Stimulated activated CD4-positive, alpha-beta T cell treated with anti-CD3 and anti-CD28 coated beads, Interleukin-15, amount 100 ng/mL, for 48 hours (primary cell): ENCODE results near the gene SLC25A42.
"Not testable (repeated sequence)": the region's sequence is repeated elsewhere in the genome, so short reads cannot be mapped to it uniquely, and the experiment has no call there.

ENCODE experiments used
- DNase-seq, 2 donors: peaks; one replicate each; pipeline ENCODE4 v3.0.0-alpha.2; 2020; ENCODE audit warnings: low read depth in 2 of 2

SLC25A42 gene, protein sequence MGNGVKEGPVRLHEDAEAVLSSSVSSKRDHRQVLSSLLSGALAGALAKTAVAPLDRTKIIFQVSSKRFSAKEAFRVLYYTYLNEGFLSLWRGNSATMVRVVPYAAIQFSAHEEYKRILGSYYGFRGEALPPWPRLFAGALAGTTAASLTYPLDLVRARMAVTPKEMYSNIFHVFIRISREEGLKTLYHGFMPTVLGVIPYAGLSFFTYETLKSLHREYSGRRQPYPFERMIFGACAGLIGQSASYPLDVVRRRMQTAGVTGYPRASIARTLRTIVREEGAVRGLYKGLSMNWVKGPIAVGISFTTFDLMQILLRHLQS

DNA sequence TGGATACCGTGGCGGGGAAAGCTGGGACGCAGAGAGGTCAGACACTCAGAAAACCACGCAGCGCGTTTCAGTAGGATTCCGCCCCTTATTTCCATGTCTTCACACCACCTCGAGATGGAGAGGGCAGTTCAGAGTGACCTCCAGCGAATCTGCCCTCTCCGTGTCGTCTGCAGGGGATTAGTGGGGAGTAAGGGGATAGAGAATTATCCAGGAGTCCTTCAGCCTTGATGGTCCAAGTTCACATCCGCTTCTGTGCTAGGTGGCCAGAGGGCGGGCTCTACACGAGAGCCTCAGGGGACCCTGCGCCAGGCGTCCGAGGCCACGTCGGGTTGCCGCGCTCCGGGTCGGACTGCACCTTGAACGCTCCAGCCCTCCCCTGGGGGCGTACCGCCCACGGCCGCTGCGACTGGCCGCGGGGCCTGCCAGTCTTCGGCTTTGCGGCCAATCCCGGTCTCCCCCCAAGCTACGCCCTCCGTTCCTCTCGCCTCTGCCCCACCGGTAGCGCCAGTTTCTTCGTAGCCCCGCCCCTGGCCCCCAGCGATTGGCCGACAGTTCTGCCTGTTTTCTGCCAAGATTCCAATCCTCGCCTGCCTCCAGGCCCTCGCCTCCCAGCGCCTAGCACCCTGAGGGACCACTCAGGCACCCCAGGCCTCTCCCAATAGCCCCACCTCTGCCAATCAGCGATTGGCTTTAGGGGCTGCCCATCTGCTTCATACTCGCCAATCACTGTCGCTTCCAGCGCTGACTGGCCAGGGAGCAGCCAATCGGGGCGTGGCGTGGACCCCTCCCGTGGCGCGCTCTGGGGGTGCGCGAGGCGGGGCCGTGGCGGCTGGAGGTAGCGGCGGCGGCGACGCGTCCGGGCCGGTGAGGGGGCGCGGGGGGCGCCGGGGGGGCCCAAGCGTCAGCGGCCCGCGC lies at the start of gene SLC25A42:
TSS of gene SLC25A42 (plus strand) at position 812 of the 915 bp plus-strand sequence. CDS start 32,131 bp downstream, outside the sequence.
- peak; percentile 98 for DNase-seq

DNA sequence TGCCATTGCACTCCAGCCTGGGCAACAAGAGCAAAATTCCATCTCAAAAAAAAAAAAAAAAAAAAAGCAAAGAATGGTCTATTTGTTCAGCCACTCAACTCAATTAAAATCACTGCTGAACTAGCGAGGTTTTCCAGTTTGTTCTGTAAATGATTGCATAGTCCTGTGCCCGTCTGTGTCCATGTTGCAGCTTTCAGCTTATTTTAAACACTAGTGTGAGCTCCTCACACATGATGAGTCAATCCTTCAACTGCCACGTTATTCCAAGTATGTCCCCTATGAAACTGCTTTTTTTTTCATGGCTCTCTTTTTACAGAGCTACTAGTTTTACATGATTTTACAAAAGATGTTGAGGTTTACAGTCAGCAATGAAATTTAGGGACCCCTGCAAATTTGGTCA lies 42.7 kb upstream of the SLC25A42 start:
- DNase-seq, result no peak

DNA sequence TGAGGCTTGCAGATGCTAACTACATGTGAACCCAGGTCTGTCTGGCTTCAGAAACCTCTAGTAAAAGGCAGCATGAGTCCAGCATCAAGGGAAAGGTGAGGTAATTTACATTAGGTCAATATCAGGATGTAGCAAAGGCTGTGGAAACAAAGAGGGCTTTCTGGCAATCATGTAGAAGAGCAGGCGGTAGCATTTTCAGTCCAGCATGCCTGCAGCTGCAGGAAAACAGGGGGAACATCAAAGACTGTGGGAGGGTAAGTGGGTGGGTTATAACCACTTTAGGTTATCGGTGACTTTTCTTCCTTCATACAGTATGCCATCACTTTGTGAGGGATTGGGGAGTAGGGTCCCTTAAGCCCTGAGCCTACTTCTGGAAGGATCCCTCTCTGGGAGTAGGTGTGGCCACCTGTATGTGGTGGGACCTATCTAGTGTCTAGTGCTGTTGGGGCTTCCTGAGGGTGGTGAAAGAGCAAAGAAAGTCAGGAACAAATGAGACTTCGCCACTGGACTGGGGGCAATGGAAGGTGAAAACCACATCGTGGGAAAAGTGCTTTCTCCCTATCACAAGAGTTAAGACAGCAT lies 41.3 kb upstream of the SLC25A42 start:
- no peak for DNase-seq

- not testable (repeated sequence) for DNase-seq
Observed at GRCh38 chr19:19023376-19023775, 40.4 kb upstream of the SLC25A42 start.

GRCh38 chr19:19025861-19026260 lies 37.9 kb upstream of the SLC25A42 start:
- no peak for DNase-seq

GRCh38 chr19:19026299-19026971 lies 37.4 kb upstream of the SLC25A42 start:
- no peak for DNase-seq

DNA sequence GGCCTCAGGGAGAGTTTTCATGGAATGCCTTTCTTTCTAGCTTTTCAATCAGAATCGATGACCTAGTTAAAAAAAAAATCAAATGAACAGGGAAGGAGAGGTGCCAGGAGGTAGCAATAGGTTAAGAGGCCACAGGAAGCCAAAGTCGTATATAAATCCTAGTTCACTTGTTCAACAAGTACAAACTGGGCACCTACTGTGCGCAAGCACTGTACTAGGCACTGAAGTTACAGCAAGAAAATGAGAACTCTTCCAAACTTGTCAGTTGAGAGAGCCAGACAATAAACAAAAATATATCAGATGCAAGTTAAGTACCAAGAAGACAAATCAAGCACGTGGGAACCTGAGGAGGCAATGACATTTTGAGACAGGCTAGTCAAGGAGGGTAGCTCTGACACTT lies 36.6 kb upstream of the SLC25A42 start:
- no peak for DNase-seq

GRCh38 chr19:19028526-19028925 lies 35.3 kb upstream of the SLC25A42 start:
- no peak for DNase-seq

DNA sequence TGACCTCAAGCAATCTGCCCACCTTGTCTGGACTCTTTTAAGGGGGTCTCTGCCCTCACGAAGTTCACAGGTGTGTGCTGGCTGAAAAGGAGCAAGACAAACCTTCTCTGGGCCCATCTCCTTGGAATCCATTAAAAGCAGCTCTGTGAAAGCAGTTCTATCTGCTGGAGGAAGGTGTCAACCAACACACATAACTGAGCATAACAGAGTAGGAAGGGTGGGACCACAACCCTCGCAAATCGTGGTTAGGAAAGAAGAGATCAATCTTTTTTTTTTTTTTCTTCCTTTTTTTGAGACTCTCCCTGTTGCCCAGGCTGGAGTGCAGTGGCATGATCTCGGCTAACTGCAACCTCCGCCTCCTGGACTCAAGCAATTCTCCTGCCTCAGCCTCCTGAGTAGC lies 31.9 kb upstream of the SLC25A42 start:
- DNase-seq, result no peak

DNA sequence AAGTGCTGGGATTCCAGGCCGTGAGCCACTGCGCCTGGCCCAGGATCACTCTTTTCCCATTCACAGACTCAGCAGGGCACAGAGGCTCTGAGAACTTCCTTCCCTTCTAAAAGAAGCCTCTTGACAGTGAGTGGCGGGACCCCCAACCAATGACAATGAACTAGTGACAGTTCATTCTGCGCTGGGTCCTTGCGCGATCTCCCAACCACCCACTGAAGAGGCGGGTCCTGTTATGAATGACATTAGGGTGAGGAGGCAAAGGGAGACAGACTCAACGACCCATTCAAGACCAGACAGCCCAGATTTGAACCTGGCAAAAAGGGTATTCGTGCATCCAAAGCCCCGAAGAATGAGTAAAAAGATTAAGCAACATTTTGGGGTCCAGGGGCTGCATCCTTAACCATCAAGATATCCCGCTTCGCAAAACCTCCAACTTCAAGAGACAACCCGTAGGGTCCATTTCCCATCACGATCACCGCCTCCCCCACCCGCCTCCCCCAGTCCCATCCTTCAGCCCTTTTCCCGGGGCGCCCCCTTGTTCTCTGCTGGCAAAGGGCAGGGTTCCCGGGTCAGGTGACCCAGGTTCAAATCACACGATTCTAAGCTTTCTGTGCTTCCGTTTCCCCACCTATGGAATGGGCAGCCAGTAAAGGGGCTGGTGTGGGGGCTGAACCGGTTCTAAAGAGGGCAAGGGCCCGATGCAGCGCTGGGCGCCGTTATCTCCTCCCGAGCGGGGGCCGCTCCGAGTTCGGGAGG lies 31.2 kb upstream of the SLC25A42 start:
- peak; percentile 82 to 86 for DNase-seq

- no peak for DNase-seq
Observed at GRCh38 chr19:19033176-19033425, 30.7 kb upstream of the SLC25A42 start.

DNA sequence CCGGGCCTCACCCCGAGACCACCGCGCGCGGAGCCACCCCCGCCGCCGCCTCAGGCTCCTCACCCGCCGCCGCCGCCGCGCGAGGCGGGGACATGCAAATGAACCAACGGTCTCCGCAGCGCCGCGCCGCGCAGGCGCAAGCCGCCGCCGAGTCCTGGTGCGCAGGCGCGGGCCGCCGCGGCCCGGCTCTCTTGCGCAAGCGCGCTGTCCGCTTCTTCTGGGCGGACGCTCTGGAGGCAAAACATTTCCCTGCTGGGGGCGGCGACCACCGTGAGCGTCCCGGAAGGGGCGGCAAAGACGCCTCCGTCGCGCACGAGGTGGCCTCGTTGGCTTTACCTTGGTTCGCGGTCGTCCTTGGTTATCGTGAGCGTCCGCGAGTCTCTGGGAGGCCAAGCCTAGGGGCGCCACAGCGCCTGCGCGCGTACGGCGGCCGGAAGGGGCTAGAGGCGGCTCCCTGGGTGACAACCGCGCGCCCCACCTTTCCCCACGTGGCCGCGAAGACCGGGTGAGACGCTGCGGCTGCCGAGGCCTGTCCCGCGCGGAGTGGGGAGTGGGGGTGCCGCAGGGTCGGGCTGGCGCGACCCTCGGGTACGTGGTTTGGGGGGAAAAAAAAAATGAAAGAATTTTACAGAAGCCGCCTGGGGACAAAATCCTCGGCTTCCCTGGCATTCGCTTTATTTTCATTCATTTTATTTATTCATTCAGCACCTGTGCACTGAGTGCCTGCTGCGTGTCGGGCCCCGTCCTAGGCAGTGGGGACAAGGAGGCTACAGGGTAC lies 30.2 kb upstream of the SLC25A42 start, which contains the start of the genes ARMC6 and SUGP2:
TSS of gene ARMC6 (plus strand) at position 178 of the 778 bp plus-strand sequence. CDS start 607 bp downstream, outside the sequence.
TSS of gene SUGP2 (minus strand) at position 92 of the 778 bp plus-strand sequence. CDS start 2,446 bp downstream, outside the sequence.
- DNase-seq, result peak; percentile 80

GRCh38 chr19:19034204-19034624 lies 29.6 kb upstream of the SLC25A42 start:
- peak; percentile 62 to 71 for DNase-seq

GRCh38 chr19:19039901-19040300 lies 23.9 kb upstream of the SLC25A42 start:
- DNase-seq, result no peak

DNA sequence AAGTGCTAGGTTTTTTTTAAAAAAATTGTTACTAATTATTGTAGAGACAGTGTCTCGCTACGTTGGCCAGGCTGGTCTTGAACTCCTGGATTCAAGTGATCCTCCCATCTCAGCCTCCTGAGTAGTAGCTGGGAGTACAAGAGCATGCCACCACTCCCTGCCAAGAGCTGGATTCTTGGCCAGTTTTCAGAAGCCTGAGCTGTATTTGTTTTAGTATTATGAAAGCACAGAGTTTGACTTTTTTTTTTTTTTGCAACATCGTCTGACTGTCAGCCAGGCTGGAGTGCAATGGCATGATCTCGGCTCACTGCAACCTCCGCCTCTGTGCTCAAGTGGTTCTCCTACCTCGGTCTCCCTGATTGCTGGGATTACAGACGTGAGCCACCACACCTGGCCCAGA lies 23.4 kb upstream of the SLC25A42 start:
- no peak for DNase-seq

- no peak for DNase-seq
Observed at GRCh38 chr19:19042732-19043280, 21.0 kb upstream of the SLC25A42 start.

DNA sequence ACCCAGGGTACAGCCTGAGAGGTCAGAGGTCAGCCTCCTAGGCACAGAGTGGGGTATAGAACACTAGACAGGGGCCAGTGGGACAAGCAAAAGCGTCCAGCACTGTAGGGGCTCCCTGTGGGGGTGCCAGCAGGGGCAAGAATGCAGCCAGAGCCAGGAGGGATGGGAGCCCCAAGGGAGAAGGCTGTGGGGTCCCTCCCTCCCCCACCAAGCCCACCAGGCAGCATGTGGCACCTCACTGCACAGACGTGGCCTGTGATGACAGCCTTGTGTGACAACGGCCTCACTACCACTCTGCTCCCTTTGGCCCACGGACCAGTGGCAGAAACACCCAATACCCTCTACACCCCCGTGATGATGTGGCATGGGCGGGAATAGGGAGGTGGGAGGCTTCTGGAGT lies 20.3 kb upstream of the SLC25A42 start:
- no peak for DNase-seq

DNA sequence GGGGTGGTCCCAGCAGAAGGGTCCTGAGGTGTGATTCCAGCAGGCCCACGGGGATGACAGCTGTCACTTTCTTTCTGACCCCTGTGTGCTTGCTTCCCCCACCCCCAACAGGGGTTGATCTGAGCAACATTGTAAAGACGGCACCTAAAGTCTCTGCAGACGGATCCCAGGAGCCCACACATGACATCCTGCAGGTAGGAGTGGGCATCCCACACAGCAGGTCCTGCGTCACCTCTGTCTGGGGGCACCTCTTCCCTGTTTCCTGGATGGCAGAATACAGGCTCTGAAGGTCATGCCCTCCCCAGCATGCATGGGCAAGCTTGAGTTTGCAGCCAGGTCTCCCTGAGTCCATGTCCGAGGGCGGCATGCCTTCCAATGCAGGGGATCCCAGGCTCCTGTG lies 19.9 kb upstream of the SLC25A42 start:
- no peak for DNase-seq

DNA sequence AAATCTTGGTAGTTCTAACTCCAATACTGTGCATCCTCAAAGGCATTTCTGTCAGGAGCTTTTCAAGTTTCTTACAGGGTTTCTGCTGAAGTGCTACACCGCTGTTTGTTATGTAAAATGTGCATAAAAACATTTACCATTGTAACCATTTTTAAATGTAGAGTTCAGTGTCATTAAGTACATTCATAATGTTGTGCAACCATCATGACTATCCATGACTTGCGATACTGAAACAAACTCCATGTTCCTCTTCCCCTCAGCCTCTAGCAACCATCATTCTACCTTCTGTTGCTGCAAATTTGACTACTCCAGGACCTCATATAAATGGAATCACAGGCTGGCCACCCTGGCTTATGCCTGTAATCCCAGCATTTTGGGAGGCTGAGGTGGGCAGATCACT lies 14.4 kb upstream of the SLC25A42 start:
- DNase-seq, result no peak

DNA sequence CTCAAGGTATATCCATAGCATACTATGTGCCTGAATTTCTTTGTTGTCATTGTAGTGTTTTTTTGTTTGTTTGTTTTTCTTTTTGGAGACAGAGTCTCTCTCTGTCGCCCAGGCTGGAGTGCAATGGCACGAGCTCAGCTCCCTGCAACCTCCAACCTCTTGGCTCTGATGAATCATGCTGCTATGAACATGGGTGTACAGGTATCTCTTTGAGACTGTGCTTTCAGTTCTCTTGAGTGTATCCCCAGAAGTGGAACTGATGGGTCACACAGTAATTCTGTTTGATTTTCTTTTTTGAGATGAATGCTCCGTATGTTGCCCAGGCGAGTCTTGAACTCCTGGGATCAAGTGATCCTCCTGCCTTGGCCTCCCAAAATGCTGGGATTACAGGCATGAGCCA lies 13.7 kb upstream of the SLC25A42 start:
- DNase-seq, result no peak
